NT2/D1 (cell line): Measurements from ENCODE around the gene GZF1.

Experiments
- YY1 ChIP-seq: IDR thresholded peaks from 2 replicates; pipeline ENCODE4 v1.6.1; 2011; ENCODE audit not compliant: insufficient read length, insufficient read depth
- ZNF274 ChIP-seq: IDR thresholded peaks from 2 replicates; pipeline ENCODE4 v1.6.1; 2011; ENCODE audit warnings: mild to moderate bottlenecking, low read depth, low read length

DNA sequence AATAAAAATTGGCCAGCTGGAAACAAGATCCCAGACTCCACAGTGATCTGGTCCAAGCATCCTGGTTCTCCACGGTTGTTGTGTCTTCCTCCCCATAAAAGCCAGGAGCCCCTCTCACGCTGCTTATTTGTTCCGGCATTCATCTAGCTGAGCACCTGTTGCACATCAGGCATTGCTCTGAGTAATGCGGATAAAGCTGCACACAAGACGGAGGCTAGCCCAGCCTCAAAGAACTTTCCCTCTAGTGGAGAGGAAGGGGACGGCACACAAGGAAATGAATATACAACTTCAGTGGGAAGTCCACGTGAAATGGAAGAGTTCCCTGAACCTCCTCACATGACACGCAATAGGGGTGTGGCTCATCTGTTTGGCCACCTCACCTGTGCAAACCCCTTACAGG is 41.7 kb upstream of the GZF1 start:
- TF ChIP-seq YY1 (no peak), ZNF274 (no peak)
